ENCODE results near the gene PPDPF.
"Not testable (repeated sequence)": the region's sequence is repeated elsewhere in the genome, so short reads cannot be mapped to it uniquely, and the experiment has no call there.

Gene PPDPF

GRCh38 chr20:63513207-63513606 lies 7.4 kb upstream of the PPDPF start:
- DNase-seq (ENCODE audit: low read depth in 1 of 2, low spot score in 1 of 2), result no peak
- Histone ChIP-seq H3K4me3 (replicated peaks; ENCODE audit: insufficient read depth, low read length) (no peak overlapping the region), H3K27me3 (ENCODE audit: insufficient read depth, poor library complexity, severe bottlenecking) (no peaks in the 10 kb centered on the region), H3K27ac (replicated peaks) (no peak overlapping the region)
- TF ChIP-seq CTCF (IDR thresholded peaks at IDR 0.05; ENCODE audit: insufficient read depth, low read length) (no peak), REST (IDR thresholded peaks at IDR 0.05; ENCODE audit: insufficient replicate concordance, low read depth) (no peak), GABPA (IDR thresholded peaks at IDR 0.05; ENCODE audit: low read depth) (no peak), SPI1 (IDR thresholded peaks at IDR 0.05; ENCODE audit: borderline replicate concordance, low read depth) (no peak), POLR2AphosphoS5 (IDR thresholded peaks at IDR 0.05; ENCODE audit: low read depth) (no peak)

GRCh38 chr20:63514520-63514919 lies 6.0 kb upstream of the PPDPF start:
- peak; percentile 74 to 85 for DNase-seq (ENCODE audit: low read depth in 1 of 2, low spot score in 1 of 2)

GRCh38 chr20:63517376-63518309 lies 2.9 kb upstream of the PPDPF start:
- TF ChIP-seq POLR2AphosphoS5 (IDR thresholded peaks at IDR 0.05; ENCODE audit: low read depth) (no peak), REST (IDR thresholded peaks at IDR 0.05; ENCODE audit: insufficient replicate concordance, low read depth) (no peak), GABPA (IDR thresholded peaks at IDR 0.05; ENCODE audit: low read depth) (no peak), SPI1 (IDR thresholded peaks at IDR 0.05; ENCODE audit: borderline replicate concordance, low read depth) (no peak), CTCF (IDR thresholded peaks at IDR 0.05; ENCODE audit: insufficient read depth, low read length) (no peak)
- no peak for DNase-seq (ENCODE audit: low read depth in 1 of 2, low spot score in 1 of 2)
- peaks cover 8% of the 10 kb centered on the region for H3K27me3 ChIP-seq (ENCODE audit: insufficient read depth, poor library complexity, severe bottlenecking)
- no peak overlapping the region for H3K27ac ChIP-seq (replicated peaks)
- no peak overlapping the region for H3K4me3 ChIP-seq (replicated peaks; ENCODE audit: insufficient read depth, low read length)

More at GRCh38 chr20:63514520-63514919, 6.0 kb upstream of the PPDPF start:
- not testable (repeated sequence) for H3K27me3 ChIP-seq (ENCODE audit: insufficient read depth, poor library complexity, severe bottlenecking); H3K4me3 ChIP-seq (replicated peaks; ENCODE audit: insufficient read depth, low read length); H3K27ac ChIP-seq (replicated peaks)
- peak; percentile 56 for TF ChIP-seq POLR2AphosphoS5 (IDR thresholded peaks at IDR 0.05; ENCODE audit: low read depth)

- H3K27me3 ChIP-seq (ENCODE audit: insufficient read depth, poor library complexity, severe bottlenecking), result peaks cover 8% of the 10 kb centered on the region
- TF ChIP-seq CTCF (IDR thresholded peaks at IDR 0.05; ENCODE audit: insufficient read depth, low read length) (no peak), SPI1 (IDR thresholded peaks at IDR 0.05; ENCODE audit: borderline replicate concordance, low read depth) (no peak), GABPA (IDR thresholded peaks at IDR 0.05; ENCODE audit: low read depth) (no peak), POLR2AphosphoS5 (IDR thresholded peaks at IDR 0.05; ENCODE audit: low read depth) (no peak), REST (IDR thresholded peaks at IDR 0.05; ENCODE audit: insufficient replicate concordance, low read depth) (no peak)
- no peak overlapping the region for H3K4me3 ChIP-seq (replicated peaks; ENCODE audit: insufficient read depth, low read length)
These were observed 2.2 kb upstream of the PPDPF start for GRCh38 chr20:63518351-63518861.

More at GRCh38 chr20:63518351-63518861, 2.2 kb upstream of the PPDPF start:
- no peak overlapping the region for H3K27ac ChIP-seq (replicated peaks)
- no peak for DNase-seq (ENCODE audit: low read depth in 1 of 2, low spot score in 1 of 2)

All from HL-60 (cell line).